Adipocyte (in vitro differentiated cells): ENCODE results near the gene BMP4.
A peak's percentile ranks its signal among the peaks of the same experiment; 100 is the strongest.
"Not testable (repeated sequence)": the region's sequence is repeated elsewhere in the genome, so short reads cannot be mapped to it uniquely, and the experiment has no call there.

ENCODE experiments used
- DNase-seq: peaks from one replicate; pipeline ENCODE4 v3.0.0-alpha.2; 2015; ENCODE audit warnings: low read depth
- H3K27me3 ChIP-seq: replicated peaks from 2 replicates; pipeline ENCODE4 v1.7.0; 2013; ENCODE audit warnings: mild to moderate bottlenecking, low read length, moderate library complexity; ENCODE audit not compliant: control insufficient read depth, insufficient read depth
- H3K36me3 ChIP-seq: 2 replicates; pipeline ENCODE4 v1.7.0; 2013; ENCODE audit warnings: low read length, mild to moderate bottlenecking, moderate library complexity; ENCODE audit not compliant: control insufficient read depth, insufficient read depth, severe bottlenecking
- H3K4me1 ChIP-seq: 2 replicates; pipeline ENCODE4 v1.7.0; 2013; ENCODE audit warnings: mild to moderate bottlenecking, low read length, moderate library complexity; ENCODE audit not compliant: control insufficient read depth, insufficient read depth
- H3K4me3 ChIP-seq: 2 replicates; pipeline ENCODE4 v1.7.0; 2013; ENCODE audit warnings: mild to moderate bottlenecking, low read length, moderate library complexity
- H3K9ac ChIP-seq: 2 replicates; pipeline ENCODE4 v1.7.0; 2013; ENCODE audit warnings: mild to moderate bottlenecking, low read length, moderate library complexity
- H3K9me3 ChIP-seq: 2 replicates; pipeline ENCODE4 v1.7.0; 2013; ENCODE audit warnings: mild to moderate bottlenecking, low read length, moderate library complexity; ENCODE audit not compliant: control insufficient read depth

The BMP4 gene

GRCh38 chr14:53956427-53957201, at the start of gene BMP4:
Gene BMP4 (minus strand): TSS chr14:53956825. CDS start chr14:53952222, 4,603 bp downstream.
- H3K4me1 ChIP-seq: peaks cover 12% of the 10 kb centered on the region
- no peaks in the 10 kb centered on the region for H3K36me3 ChIP-seq
- H3K4me3 ChIP-seq: peak within 1 kb of the TSS; percentile 87
- peak; percentile 41 for DNase-seq
- peaks cover 23% of the 10 kb centered on the region for H3K27me3 ChIP-seq
- H3K9me3 ChIP-seq: no peaks in the 10 kb centered on the region
- H3K9ac ChIP-seq: peak within 1 kb of the TSS; percentile 83

GRCh38 chr14:54003064-54003463, 46.4 kb upstream of the BMP4 start:
- Histone ChIP-seq H3K9me3 (peaks cover 5% of the 10 kb centered on the region), H3K4me3 (no peak overlapping the region), H3K36me3 (no peaks in the 10 kb centered on the region), H3K4me1 (peaks cover 30% of the 10 kb centered on the region), H3K27me3 (peaks cover 16% of the 10 kb centered on the region), H3K9ac (no peak overlapping the region)
- no peak for DNase-seq

DNA sequence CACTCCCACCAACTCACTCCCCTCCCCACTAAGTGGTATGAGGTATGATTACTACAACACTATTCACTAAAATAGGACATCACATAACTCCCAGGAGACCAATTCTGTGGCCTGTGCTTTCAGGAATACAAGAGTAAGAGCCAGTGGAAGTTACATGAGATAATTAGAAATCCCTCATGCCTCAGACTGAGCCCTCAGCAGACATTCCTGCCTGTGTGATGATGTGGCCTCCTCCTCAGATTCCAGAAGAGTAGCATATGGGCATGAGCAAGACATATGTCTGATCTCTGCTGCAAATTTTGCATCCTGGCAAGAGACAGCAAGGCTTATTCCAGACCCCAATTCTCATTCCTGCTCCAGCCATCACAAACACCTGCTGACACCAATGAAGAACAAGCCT, 46.0 kb upstream of the BMP4 start:
- H3K27me3 ChIP-seq: peaks cover 12% of the 10 kb centered on the region
- no peaks in the 10 kb centered on the region for H3K36me3 ChIP-seq
- peaks cover 30% of the 10 kb centered on the region for H3K4me1 ChIP-seq
- peak; percentile 65 for DNase-seq
- H3K9ac ChIP-seq: no peak overlapping the region
- H3K9me3 ChIP-seq: peaks cover 5% of the 10 kb centered on the region
- H3K4me3 ChIP-seq: no peak overlapping the region

- no peak overlapping the region for H3K9ac ChIP-seq
- no peaks in the 10 kb centered on the region for H3K36me3 ChIP-seq
- peaks cover 30% of the 10 kb centered on the region for H3K4me1 ChIP-seq
- peaks cover 5% of the 10 kb centered on the region for H3K9me3 ChIP-seq
- no peak for DNase-seq
- peak overlapping the region; percentile 16 for H3K4me3 ChIP-seq
- H3K27me3 ChIP-seq: peaks cover 4% of the 10 kb centered on the region
Measured at GRCh38 chr14:54001189-54001878, 44.7 kb upstream of the BMP4 start.

GRCh38 chr14:54000341-54000811, 43.8 kb upstream of the BMP4 start:
- Histone ChIP-seq H3K4me1 (peaks cover 30% of the 10 kb centered on the region), H3K4me3 (no peak overlapping the region), H3K27me3 (no peaks in the 10 kb centered on the region), H3K36me3 (no peaks in the 10 kb centered on the region), H3K9me3 (no peaks in the 10 kb centered on the region), H3K9ac (no peak overlapping the region)
- DNase-seq: peak; percentile 38

DNA sequence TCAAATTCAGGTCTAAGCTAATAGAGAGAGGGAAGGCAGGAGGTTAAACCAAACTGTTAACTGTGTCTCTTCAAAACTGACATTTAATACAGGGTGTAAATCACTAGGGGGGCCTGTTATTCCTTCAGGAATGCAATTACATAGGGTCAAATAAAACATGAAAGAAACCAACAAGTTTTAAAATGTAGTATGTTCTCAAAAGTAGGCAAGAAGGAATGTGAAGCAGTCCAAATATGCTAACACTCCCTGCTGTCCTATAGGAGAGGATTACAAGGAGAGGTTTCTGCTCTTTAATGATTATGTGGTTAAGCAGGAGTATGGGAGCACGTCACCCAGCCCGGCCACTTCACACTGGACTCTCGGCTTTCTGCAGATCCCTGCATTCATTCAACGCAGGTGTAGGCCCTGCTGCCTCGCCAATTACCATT, 42.5 kb upstream of the BMP4 start:
- Histone ChIP-seq H3K4me1 (peaks cover 30% of the 10 kb centered on the region), H3K4me3 (no peak overlapping the region), H3K36me3 (no peaks in the 10 kb centered on the region), H3K9me3 (no peaks in the 10 kb centered on the region), H3K9ac (no peak overlapping the region), H3K27me3 (no peaks in the 10 kb centered on the region)
- peak; percentile 73 for DNase-seq

DNA sequence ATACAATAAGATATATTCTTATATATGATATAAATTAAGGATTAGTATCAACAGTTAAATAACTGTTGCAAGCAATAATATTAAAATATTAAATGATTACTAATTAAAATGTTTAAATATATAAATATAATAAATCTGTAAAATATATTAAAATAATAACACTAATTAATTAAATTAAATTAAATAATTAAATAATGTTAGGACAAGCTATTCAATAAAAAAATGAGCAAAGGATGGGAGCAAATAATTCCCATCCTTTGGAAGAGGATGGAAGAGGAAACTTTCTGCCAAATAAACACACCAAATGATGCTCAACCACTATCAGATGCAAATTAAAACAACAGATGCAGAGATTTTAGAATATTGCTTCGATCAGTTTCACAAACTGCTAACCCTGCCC, 39.4 kb upstream of the BMP4 start:
- H3K4me3 ChIP-seq: no peak overlapping the region
- H3K9me3 ChIP-seq: no peaks in the 10 kb centered on the region
- no peak overlapping the region for H3K9ac ChIP-seq
- DNase-seq: no peak
- no peaks in the 10 kb centered on the region for H3K36me3 ChIP-seq
- H3K27me3 ChIP-seq: peaks cover 8% of the 10 kb centered on the region
- peaks cover 22% of the 10 kb centered on the region for H3K4me1 ChIP-seq

- Histone ChIP-seq H3K9me3 (no peaks in the 10 kb centered on the region), H3K4me3 (no peak overlapping the region), H3K4me1 (peaks cover 6% of the 10 kb centered on the region), H3K9ac (no peak overlapping the region), H3K27me3 (peaks cover 10% of the 10 kb centered on the region), H3K36me3 (no peaks in the 10 kb centered on the region)
- DNase-seq: no peak
Measured at GRCh38 chr14:53993920-53994607, 37.4 kb upstream of the BMP4 start.

- Histone ChIP-seq H3K36me3 (no peaks in the 10 kb centered on the region), H3K4me3 (no peak overlapping the region), H3K9ac (no peak overlapping the region), H3K27me3 (peaks cover 10% of the 10 kb centered on the region), H3K9me3 (no peaks in the 10 kb centered on the region), H3K4me1 (no peaks in the 10 kb centered on the region)
- no peak for DNase-seq
Measured at GRCh38 chr14:53990978-53991377, 34.4 kb upstream of the BMP4 start.

DNA sequence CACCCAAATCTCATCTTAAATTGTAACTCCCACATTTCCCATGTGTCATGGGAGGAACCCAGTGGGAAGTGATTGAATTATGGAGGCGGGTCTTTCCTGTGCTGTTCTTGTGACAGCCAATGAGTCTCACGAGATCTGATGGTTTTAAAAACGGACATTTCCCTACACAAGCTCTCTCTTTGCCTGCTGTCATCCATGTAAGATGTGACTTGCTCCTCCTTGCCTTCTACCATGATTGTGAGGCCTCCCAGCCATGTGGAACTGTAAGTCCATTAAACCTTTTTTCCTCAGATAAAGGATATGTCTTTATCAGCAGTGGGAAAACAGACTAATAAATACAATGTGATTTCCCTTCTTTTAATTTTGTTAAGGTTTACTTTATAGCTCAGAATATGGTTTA, 30.1 kb upstream of the BMP4 start:
- not testable (repeated sequence) for H3K27me3 ChIP-seq, H3K4me3 ChIP-seq, H3K9ac ChIP-seq, H3K36me3 ChIP-seq, DNase-seq, H3K4me1 ChIP-seq
- H3K9me3 ChIP-seq: peaks cover 19% of the 10 kb centered on the region

DNA sequence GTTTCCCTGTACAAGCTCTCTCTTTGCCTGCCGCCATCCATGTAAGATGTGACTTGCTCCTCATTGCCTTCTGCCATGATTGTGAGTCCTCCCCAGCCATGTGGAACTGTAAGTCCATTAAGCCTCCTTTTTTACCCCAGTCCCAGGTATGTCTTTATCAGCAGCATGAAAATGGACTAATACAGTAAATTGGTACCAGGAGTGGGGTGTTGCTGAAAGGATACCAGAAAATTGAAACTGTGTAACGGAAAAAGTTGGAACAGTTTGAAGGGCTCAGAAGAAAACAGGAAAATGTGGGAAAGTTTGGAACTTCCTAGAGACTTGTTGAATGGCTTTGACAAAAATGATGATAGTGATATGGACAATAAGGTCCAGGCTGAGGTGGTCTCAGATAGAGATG, 28.3 kb upstream of the BMP4 start:
- not testable (repeated sequence) for H3K4me1 ChIP-seq, H3K27me3 ChIP-seq, DNase-seq, H3K4me3 ChIP-seq, H3K36me3 ChIP-seq, H3K9ac ChIP-seq
- peaks cover 19% of the 10 kb centered on the region for H3K9me3 ChIP-seq
